GM18951 (cell line): ENCODE results near the gene CLK4.

Source experiments
- POLR2A ChIP-seq: IDR thresholded peaks from 4 replicates; pipeline ENCODE4 v1.6.1; 2011; ENCODE audit warnings: mild to moderate bottlenecking; ENCODE audit not compliant: insufficient read length, insufficient read depth; ENCODE audit errors: extremely low read depth
- in situ Hi-C: fragments of 300-500 bp; cut with MboI; formaldehyde crosslinking; loops from one replicate; pipeline ENCODE4 v1.12.0; 2022; ENCODE audit warnings: low sequenced_read_pairs, mixed read lengths, inconsistent platforms; ENCODE audit not compliant: unreplicated experiment

The CLK4 gene

GRCh38 chr5:178625679-178626483 lies 969 bp downstream of the CLK4 start:
- in situ Hi-C loops, result no loop called here
- no peak for TF ChIP-seq POLR2A

GRCh38 chr5:178624631-178625546 lies 2.0 kb downstream of the CLK4 start:
- in situ Hi-C loops, result no loop called here
- no peak for TF ChIP-seq POLR2A

- in situ Hi-C loops, result no loop called here
- no peak for TF ChIP-seq POLR2A
These were observed 4.1 kb downstream of the CLK4 start for GRCh38 chr5:178622679-178623247.

- TF ChIP-seq POLR2A, result no peak
- in situ Hi-C loops, result no loop called here
These were observed 7.5 kb downstream of the CLK4 start for GRCh38 chr5:178619390-178619789.

GRCh38 chr5:178612299-178612698 lies 14.6 kb downstream of the CLK4 start:
- in situ Hi-C loops, result no loop called here

GRCh38 chr5:178606269-178606668 lies 20.6 kb downstream of the CLK4 start:
- in situ Hi-C loops, result no loop called here
- TF ChIP-seq POLR2A, result no peak

More at GRCh38 chr5:178612299-178612698, 14.6 kb downstream of the CLK4 start:
- no peak for TF ChIP-seq POLR2A

- in situ Hi-C loops, result no loop called here
- TF ChIP-seq POLR2A, result no peak
These were observed 21.1 kb downstream of the CLK4 start for GRCh38 chr5:178605788-178606187.

GRCh38 chr5:178602752-178603151 lies 24.1 kb downstream of the CLK4 start:
- TF ChIP-seq POLR2A, result no peak
- in situ Hi-C loops, result no loop called here

- in situ Hi-C loops, result no loop called here
These were observed 31.1 kb downstream of the CLK4 start for GRCh38 chr5:178595750-178596149.

GRCh38 chr5:178595150-178595549 lies 31.7 kb downstream of the CLK4 start:
- TF ChIP-seq POLR2A, result no peak
- in situ Hi-C loops, result no loop called here

More at GRCh38 chr5:178595750-178596149, 31.1 kb downstream of the CLK4 start:
- no peak for TF ChIP-seq POLR2A

GRCh38 chr5:178590924-178591423 lies 35.9 kb downstream of the CLK4 start:
- TF ChIP-seq POLR2A, result no peak
- in situ Hi-C loops, result no loop called here

- in situ Hi-C loops, result no loop called here
- TF ChIP-seq POLR2A, result no peak
These were observed 36.5 kb downstream of the CLK4 start, which contains the start of gene COL23A1 for GRCh38 chr5:178590141-178590923. Gene COL23A1 (minus strand): TSS chr5:178590393.
